ENCODE results near the gene FAM111A.
A peak's percentile ranks its signal among the peaks of the same experiment; 100 is the strongest.

The FAM111A gene

GRCh38 chr11:59144579-59145345 is 2.1 kb downstream of the FAM111A start:
- TF ChIP-seq, protein P1, sequence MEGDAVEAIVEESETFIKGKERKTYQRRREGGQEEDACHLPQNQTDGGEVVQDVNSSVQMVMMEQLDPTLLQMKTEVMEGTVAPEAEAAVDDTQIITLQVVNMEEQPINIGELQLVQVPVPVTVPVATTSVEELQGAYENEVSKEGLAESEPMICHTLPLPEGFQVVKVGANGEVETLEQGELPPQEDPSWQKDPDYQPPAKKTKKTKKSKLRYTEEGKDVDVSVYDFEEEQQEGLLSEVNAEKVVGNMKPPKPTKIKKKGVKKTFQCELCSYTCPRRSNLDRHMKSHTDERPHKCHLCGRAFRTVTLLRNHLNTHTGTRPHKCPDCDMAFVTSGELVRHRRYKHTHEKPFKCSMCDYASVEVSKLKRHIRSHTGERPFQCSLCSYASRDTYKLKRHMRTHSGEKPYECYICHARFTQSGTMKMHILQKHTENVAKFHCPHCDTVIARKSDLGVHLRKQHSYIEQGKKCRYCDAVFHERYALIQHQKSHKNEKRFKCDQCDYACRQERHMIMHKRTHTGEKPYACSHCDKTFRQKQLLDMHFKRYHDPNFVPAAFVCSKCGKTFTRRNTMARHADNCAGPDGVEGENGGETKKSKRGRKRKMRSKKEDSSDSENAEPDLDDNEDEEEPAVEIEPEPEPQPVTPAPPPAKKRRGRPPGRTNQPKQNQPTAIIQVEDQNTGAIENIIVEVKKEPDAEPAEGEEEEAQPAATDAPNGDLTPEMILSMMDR (IDR thresholded peaks at IDR 0.05; ENCODE audit: low read depth, low read length): peak; percentile 16
- in situ Hi-C loops (cut with HindIII; ENCODE audit: low sequenced_read_pairs): no loop called here
- peak; percentile 82 for DNase-seq (ENCODE audit: low read depth, low spot score)
- peak overlapping the region; percentile 51 for H3K4me3 ChIP-seq (ENCODE audit: low read depth, low read length)

- H3K4me3 ChIP-seq (ENCODE audit: low read depth, low read length): peak overlapping the region; percentile 51
- in situ Hi-C loops (cut with HindIII; ENCODE audit: low sequenced_read_pairs): no loop called here
- peak; percentile 2 for DNase-seq (ENCODE audit: low read depth, low spot score)
- TF ChIP-seq, protein P1 (IDR thresholded peaks at IDR 0.05; ENCODE audit: low read depth, low read length): no peak
Measured at GRCh38 chr11:59145534-59145933, 2.9 kb downstream of the FAM111A start.

DNA sequence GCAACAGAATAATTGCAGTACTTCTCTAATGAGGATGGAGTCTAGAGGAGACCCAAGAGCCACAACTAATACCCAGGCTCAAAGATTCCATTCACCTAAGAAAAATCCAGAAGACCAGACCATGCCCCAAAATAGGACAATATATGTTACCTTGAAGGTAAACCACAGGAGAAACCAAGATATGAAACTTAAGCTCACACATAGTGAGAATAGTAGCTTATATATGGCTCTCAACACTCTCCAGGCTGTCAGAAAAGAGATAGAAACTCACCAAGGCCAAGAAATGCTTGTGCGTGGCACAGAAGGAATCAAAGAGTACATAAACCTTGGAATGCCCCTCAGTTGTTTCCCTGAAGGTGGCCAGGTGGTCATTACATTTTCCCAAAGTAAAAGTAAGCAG is 9.1 kb downstream of the FAM111A start:
- H3K4me3 ChIP-seq (ENCODE audit: low read depth, low read length): no peak overlapping the region
- no peak for DNase-seq (ENCODE audit: low read depth, low spot score)
- in situ Hi-C loops (cut with HindIII; ENCODE audit: low sequenced_read_pairs): no loop called here

GRCh38 chr11:59152312-59152951 is 9.8 kb downstream of the FAM111A start:
- no peak overlapping the region for H3K4me3 ChIP-seq (ENCODE audit: low read depth, low read length)
- in situ Hi-C loops (cut with HindIII; ENCODE audit: low sequenced_read_pairs): no loop called here
- no peak for DNase-seq (ENCODE audit: low read depth, low spot score)
- TF ChIP-seq, protein P1 (IDR thresholded peaks at IDR 0.05; ENCODE audit: low read depth, low read length): no peak

More for the DNA sequence above, 9.1 kb downstream of the FAM111A start:
- TF ChIP-seq, protein P1 (IDR thresholded peaks at IDR 0.05; ENCODE audit: low read depth, low read length): no peak

GRCh38 chr11:59154610-59155009 is 12.0 kb downstream of the FAM111A start:
- in situ Hi-C loops (cut with HindIII; ENCODE audit: low sequenced_read_pairs): no loop called here
- TF ChIP-seq, protein P1 (IDR thresholded peaks at IDR 0.05; ENCODE audit: low read depth, low read length): no peak
- no peak for DNase-seq (ENCODE audit: low read depth, low spot score)
- H3K4me3 ChIP-seq (ENCODE audit: low read depth, low read length): no peak overlapping the region

- no peak for DNase-seq (ENCODE audit: low read depth, low spot score)
- in situ Hi-C loops (cut with HindIII; ENCODE audit: low sequenced_read_pairs): no loop called here
- H3K4me3 ChIP-seq (ENCODE audit: low read depth, low read length): no peak overlapping the region
- TF ChIP-seq, protein P1 (IDR thresholded peaks at IDR 0.05; ENCODE audit: low read depth, low read length): no peak
Measured at GRCh38 chr11:59157433-59157832, 14.8 kb downstream of the FAM111A start.

All from astrocyte of the spinal cord (primary cell).